ENCODE data around the gene LAMC1.

LAMC1 gene

GRCh38 chr1:183023146-183023600, at the start of gene LAMC1:
Gene LAMC1, plus strand, starts transcription at chr1:183023420. Its CDS starts 297 bp downstream, at chr1:183023717.
- in situ Hi-C loops (cut with HindIII; ENCODE audit: low sequenced_read_pairs): no loop called here

- in situ Hi-C loops (cut with HindIII; ENCODE audit: low sequenced_read_pairs): no loop called here
Observed at GRCh38 chr1:182974506-182975191, 48.6 kb upstream of the LAMC1 start.

- in situ Hi-C loops (cut with HindIII; ENCODE audit: low sequenced_read_pairs): no loop called here
Observed at GRCh38 chr1:182977480-182977879, 45.7 kb upstream of the LAMC1 start.

GRCh38 chr1:182978151-182978853, 44.9 kb upstream of the LAMC1 start:
- in situ Hi-C loops (cut with HindIII; ENCODE audit: low sequenced_read_pairs): no loop called here

- in situ Hi-C loops (cut with HindIII; ENCODE audit: low sequenced_read_pairs): no loop called here
Observed at GRCh38 chr1:182984138-182984537, 39.1 kb upstream of the LAMC1 start.

GRCh38 chr1:182984621-182985020, 38.6 kb upstream of the LAMC1 start:
- in situ Hi-C loops (cut with HindIII; ENCODE audit: low sequenced_read_pairs): no loop called here

- in situ Hi-C loops (cut with HindIII; ENCODE audit: low sequenced_read_pairs): no loop called here
Observed at GRCh38 chr1:182985876-182986275, 37.3 kb upstream of the LAMC1 start.

GRCh38 chr1:182990413-182991144, 32.6 kb upstream of the LAMC1 start:
- in situ Hi-C loops (cut with HindIII; ENCODE audit: low sequenced_read_pairs): no loop called here

- in situ Hi-C loops (cut with HindIII; ENCODE audit: low sequenced_read_pairs): no loop called here
Observed at GRCh38 chr1:182993746-182994145, 29.5 kb upstream of the LAMC1 start.

- in situ Hi-C loops (cut with HindIII; ENCODE audit: low sequenced_read_pairs): no loop called here
Observed at GRCh38 chr1:182995894-182996293, 27.3 kb upstream of the LAMC1 start.

- in situ Hi-C loops (cut with HindIII; ENCODE audit: low sequenced_read_pairs): no loop called here
Observed at GRCh38 chr1:182996816-182997215, 26.4 kb upstream of the LAMC1 start.

- in situ Hi-C loops (cut with HindIII; ENCODE audit: low sequenced_read_pairs): no loop called here
Observed at GRCh38 chr1:182998482-182998881, 24.7 kb upstream of the LAMC1 start.

- in situ Hi-C loops (cut with HindIII; ENCODE audit: low sequenced_read_pairs): no loop called here
Observed at GRCh38 chr1:183000167-183000962, 22.9 kb upstream of the LAMC1 start.

GRCh38 chr1:183002267-183002666, 21.0 kb upstream of the LAMC1 start:
- in situ Hi-C loops (cut with HindIII; ENCODE audit: low sequenced_read_pairs): no loop called here

- in situ Hi-C loops (cut with HindIII; ENCODE audit: low sequenced_read_pairs): no loop called here
Observed at GRCh38 chr1:183002797-183003196, 20.4 kb upstream of the LAMC1 start.

- in situ Hi-C loops (cut with HindIII; ENCODE audit: low sequenced_read_pairs): no loop called here
Observed at GRCh38 chr1:183003203-183003602, 20.0 kb upstream of the LAMC1 start.

- in situ Hi-C loops (cut with HindIII; ENCODE audit: low sequenced_read_pairs): no loop called here
Observed at GRCh38 chr1:183004141-183004540, 19.1 kb upstream of the LAMC1 start.

GRCh38 chr1:183011859-183012258, 11.4 kb upstream of the LAMC1 start:
- in situ Hi-C loops (cut with HindIII; ENCODE audit: low sequenced_read_pairs): no loop called here

GRCh38 chr1:183012301-183012994, 10.8 kb upstream of the LAMC1 start:
- in situ Hi-C loops (cut with HindIII; ENCODE audit: low sequenced_read_pairs): no loop called here

- in situ Hi-C loops (cut with HindIII; ENCODE audit: low sequenced_read_pairs): no loop called here
Observed at GRCh38 chr1:183019139-183019740, 4.0 kb upstream of the LAMC1 start.

Measured in DLD1 (cell line).